Nephron progenitor cell (in vitro differentiated cells): Measurements from ENCODE around the gene GRM5.

Experiments used
- DNase-seq: peaks from one replicate; pipeline ENCODE4 v3.0.0; 2021
- H3K27ac Mint-ChIP-seq: 2 replicates; pipeline ENCODE4 v1.8.0; 2021; ENCODE audit warnings: mild to moderate bottlenecking, moderate library complexity, mixed read lengths
- H3K27me3 Mint-ChIP-seq: 2 replicates; pipeline ENCODE4 v1.8.0; 2021; ENCODE audit warnings: mild to moderate bottlenecking, low read depth, mixed read lengths; ENCODE audit not compliant: poor library complexity
- H3K36me3 Mint-ChIP-seq: 2 replicates; pipeline ENCODE4 v1.8.0; 2021; ENCODE audit warnings: low read depth, mixed read lengths
- H3K4me1 Mint-ChIP-seq: 2 replicates; pipeline ENCODE4 v1.8.0; 2021; ENCODE audit warnings: mixed read lengths
- H3K4me3 Mint-ChIP-seq: 2 replicates; pipeline ENCODE4 v1.8.0; 2021; ENCODE audit warnings: mild to moderate bottlenecking, moderate library complexity, mixed read lengths
- H3K9me3 Mint-ChIP-seq: 2 replicates; pipeline ENCODE4 v1.8.0; 2021; ENCODE audit warnings: mild to moderate bottlenecking, moderate library complexity, mixed read lengths
- CTCF ChIP-seq: fragments of 200-600 bp; sonication (generic); IDR thresholded peaks from 2 replicates; pipeline ENCODE4 v1.5.0; 2021; ENCODE audit warnings: antibody characterized with exemption

The GRM5 gene

GRCh38 chr11:88779577-88779976 is 286.2 kb downstream of the GRM5 start:
- Mint-ChIP-seq H3K9me3 (no peaks in the 10 kb centered on the region), H3K36me3 (no peaks in the 10 kb centered on the region), H3K4me1 (no peaks in the 10 kb centered on the region), H3K4me3 (no peak overlapping the region), H3K27ac (no peak overlapping the region), H3K27me3 (peaks cover 4% of the 10 kb centered on the region)
- TF ChIP-seq CTCF = no peak
- no peak for DNase-seq

- TF ChIP-seq CTCF = no peak
- H3K4me3 Mint-ChIP-seq = no peak overlapping the region
- no peaks in the 10 kb centered on the region for H3K36me3 Mint-ChIP-seq
- no peak for DNase-seq
- no peaks in the 10 kb centered on the region for H3K4me1 Mint-ChIP-seq
- H3K27ac Mint-ChIP-seq = no peak overlapping the region
- H3K9me3 Mint-ChIP-seq = peaks cover 7% of the 10 kb centered on the region
- H3K27me3 Mint-ChIP-seq = peaks cover 3% of the 10 kb centered on the region
Measured at GRCh38 chr11:88770475-88771079, 295.2 kb downstream of the GRM5 start.

- H3K27me3 Mint-ChIP-seq = no peaks in the 10 kb centered on the region
- no peaks in the 10 kb centered on the region for H3K36me3 Mint-ChIP-seq
- no peaks in the 10 kb centered on the region for H3K9me3 Mint-ChIP-seq
- H3K4me3 Mint-ChIP-seq = no peak overlapping the region
- H3K27ac Mint-ChIP-seq = no peak overlapping the region
- DNase-seq = no peak
- H3K4me1 Mint-ChIP-seq = no peaks in the 10 kb centered on the region
- no peak for TF ChIP-seq CTCF
Measured at GRCh38 chr11:88744140-88744539, 321.6 kb downstream of the GRM5 start.

- Mint-ChIP-seq H3K27ac (no peak overlapping the region), H3K36me3 (no peaks in the 10 kb centered on the region), H3K4me1 (no peaks in the 10 kb centered on the region)
Measured at GRCh38 chr11:88739524-88739923, 326.3 kb downstream of the GRM5 start.

GRCh38 chr11:88709567-88709966 is 356.2 kb downstream of the GRM5 start:
- peaks cover 4% of the 10 kb centered on the region for H3K27me3 Mint-ChIP-seq

More at GRCh38 chr11:88739524-88739923, 326.3 kb downstream of the GRM5 start:
- H3K4me3 Mint-ChIP-seq = no peak overlapping the region
- no peaks in the 10 kb centered on the region for H3K9me3 Mint-ChIP-seq
- no peaks in the 10 kb centered on the region for H3K27me3 Mint-ChIP-seq
- no peak for TF ChIP-seq CTCF
- DNase-seq = no peak

More at GRCh38 chr11:88709567-88709966, 356.2 kb downstream of the GRM5 start:
- H3K4me1 Mint-ChIP-seq = no peaks in the 10 kb centered on the region
- H3K36me3 Mint-ChIP-seq = no peaks in the 10 kb centered on the region
- no peak for TF ChIP-seq CTCF
- no peak overlapping the region for H3K27ac Mint-ChIP-seq
- no peaks in the 10 kb centered on the region for H3K9me3 Mint-ChIP-seq
- H3K4me3 Mint-ChIP-seq = no peak overlapping the region
- DNase-seq = no peak
